A172 (cell line): ENCODE data around the gene ADH6. TPM values are rescaled to one million over a fixed set of nuclear protein-coding genes. Genes with fewer than 3 reads are reported as not detected.
"Not testable (repeated sequence)": the region's sequence is repeated elsewhere in the genome, so short reads cannot be mapped to it uniquely, and the experiment has no call there.

Experiments
- DNase-seq: peaks from one replicate; pipeline ENCODE4 v3.0.0-alpha.2; 2015; ENCODE audit warnings: low spot score
- total RNA-seq: library from RNA; depleted of rRNA; stranded (reverse); fragments of >200 nt; shearing (Covaris generic); gene quantifications from 2 replicates; pipeline ENCODE4 v1.2.3, GENCODE V29; 2014; rRNA removed

ADH6 gene
- total RNA-seq, 1 experiment from 2014 or later, result not detected

DNA sequence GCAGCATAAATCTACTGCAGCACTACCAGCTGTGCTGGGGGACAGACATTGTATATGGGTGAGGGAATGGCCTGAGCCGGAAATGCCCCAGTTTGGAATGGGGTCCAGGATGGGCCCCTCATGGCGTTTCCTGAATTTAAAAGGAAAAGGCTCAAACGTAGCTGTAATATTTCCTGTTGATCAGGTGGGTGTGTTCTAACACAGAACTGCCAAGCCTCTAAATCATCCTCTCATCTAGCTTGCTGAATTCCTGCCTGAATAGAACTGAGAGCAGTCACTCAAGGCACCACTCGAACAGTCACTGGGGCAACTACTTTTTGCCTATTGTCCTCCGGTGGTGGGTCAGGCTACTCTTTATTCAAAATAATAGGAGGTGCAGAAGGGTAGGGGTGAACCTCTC lies 28.7 kb downstream of the ADH6 start:
- no peak for DNase-seq

DNA sequence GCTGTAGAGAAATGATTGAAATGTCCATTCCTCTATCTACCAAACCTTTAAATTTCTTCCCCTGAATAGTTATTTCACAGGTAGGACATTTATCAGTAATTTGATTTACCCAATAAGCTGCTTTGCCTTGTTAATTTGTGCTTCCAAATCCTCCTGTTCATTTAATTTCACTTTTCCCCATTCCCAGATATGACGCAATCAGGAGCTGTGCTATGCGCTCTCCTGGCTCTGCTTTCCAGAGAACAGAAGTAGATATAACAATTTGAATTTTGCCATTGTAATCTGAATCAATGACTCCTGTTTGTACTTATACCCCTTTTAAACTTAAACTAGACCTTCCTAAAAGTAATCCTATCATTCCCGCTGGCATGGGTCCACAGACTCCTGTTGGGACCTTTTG lies 29.1 kb downstream of the ADH6 start:
- DNase-seq, result not testable (repeated sequence)

DNA sequence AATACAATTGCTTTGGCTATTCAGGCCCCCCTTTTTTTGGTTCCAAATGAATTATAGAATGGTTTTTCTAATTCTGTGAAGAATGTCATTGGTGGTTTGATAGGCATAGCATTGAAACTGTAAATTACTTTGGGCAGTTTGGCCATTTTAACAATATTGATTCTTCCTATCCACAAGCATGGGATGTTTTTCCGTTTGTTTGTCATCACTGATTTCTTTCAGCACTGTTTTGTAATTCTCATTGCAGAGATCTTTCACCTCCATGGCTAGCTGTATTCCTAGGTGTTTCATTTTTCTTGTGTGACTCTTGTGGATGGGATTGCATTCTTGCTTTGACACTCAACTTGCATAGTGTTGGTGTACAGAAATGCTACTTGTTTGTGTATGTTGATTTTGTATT lies 33.0 kb downstream of the ADH6 start:
- no peak for DNase-seq

- DNase-seq, result no peak
Observed at GRCh38 chr4:99185581-99185980, 33.5 kb downstream of the ADH6 start.

- DNase-seq, result peak; percentile 21
Observed at GRCh38 chr4:99180382-99181070, 38.5 kb downstream of the ADH6 start.

- no peak for DNase-seq
Observed at GRCh38 chr4:99179626-99180025, 39.4 kb downstream of the ADH6 start.

DNA sequence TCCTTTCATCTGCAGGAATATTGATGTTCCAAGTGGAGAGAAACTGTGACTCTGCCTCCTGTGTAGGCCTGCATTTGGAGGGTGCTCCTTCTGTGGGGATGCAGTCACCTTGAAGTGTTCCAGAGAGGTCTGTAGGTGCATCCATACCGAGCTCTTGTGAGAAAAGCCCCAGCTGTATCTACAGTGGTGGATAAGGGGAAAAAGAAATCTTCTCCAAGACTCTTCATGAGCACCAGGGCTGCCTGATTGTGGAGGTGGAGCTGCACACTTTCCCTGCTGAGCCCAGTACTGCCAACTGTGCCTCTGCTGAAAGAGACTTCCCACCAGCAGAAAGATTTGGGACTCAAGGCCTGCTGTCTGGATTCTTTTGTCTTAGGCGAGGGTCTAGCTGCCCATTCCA lies 39.9 kb downstream of the ADH6 start:
- DNase-seq, result no peak

DNA sequence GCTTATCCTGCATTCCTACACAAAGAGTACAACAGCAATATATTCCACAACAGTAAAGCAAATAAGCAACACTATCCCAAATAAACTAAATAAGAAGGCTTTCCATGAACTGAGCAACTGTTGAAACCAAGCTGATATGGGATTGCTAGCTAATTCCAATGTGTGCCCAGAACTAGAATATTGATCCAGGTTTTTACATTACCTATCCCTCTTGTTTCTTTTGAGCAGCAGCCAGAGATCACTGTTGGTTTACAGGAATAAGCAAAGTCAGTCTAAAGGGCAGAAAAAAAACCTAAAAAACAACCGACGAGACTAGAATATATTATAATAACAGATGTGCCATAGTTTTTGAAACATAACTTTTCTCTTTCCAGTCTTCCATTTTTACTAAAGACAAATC lies 52.5 kb downstream of the ADH6 start:
- DNase-seq, result no peak

- DNase-seq, result no peak
Observed at GRCh38 chr4:99165978-99166377, 53.1 kb downstream of the ADH6 start.

GRCh38 chr4:99161373-99162099 lies 57.5 kb downstream of the ADH6 start:
- no peak for DNase-seq

DNA sequence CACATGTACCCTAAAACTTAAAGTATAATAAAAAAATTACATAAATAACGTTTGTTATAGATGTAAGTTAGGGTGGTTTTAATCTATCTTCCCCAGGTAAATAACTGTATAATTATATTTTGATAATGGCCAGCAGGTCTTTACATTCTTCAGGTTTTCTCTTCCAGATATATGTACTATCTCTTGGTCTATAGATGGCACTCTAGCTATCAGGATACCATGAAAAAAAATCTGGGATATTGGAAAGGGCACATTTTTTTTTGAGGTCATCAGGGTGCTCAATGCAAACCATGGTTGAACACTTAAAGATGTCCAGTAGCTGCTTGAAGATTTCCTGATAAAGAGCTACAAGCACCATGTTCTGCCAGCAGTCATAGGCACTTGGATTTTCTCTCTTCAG lies 59.3 kb downstream of the ADH6 start:
- DNase-seq, result no peak

- DNase-seq, result no peak
Observed at GRCh38 chr4:99157478-99157935, 61.5 kb downstream of the ADH6 start.

GRCh38 chr4:99156992-99157391 lies 62.1 kb downstream of the ADH6 start:
- DNase-seq, result no peak

DNA sequence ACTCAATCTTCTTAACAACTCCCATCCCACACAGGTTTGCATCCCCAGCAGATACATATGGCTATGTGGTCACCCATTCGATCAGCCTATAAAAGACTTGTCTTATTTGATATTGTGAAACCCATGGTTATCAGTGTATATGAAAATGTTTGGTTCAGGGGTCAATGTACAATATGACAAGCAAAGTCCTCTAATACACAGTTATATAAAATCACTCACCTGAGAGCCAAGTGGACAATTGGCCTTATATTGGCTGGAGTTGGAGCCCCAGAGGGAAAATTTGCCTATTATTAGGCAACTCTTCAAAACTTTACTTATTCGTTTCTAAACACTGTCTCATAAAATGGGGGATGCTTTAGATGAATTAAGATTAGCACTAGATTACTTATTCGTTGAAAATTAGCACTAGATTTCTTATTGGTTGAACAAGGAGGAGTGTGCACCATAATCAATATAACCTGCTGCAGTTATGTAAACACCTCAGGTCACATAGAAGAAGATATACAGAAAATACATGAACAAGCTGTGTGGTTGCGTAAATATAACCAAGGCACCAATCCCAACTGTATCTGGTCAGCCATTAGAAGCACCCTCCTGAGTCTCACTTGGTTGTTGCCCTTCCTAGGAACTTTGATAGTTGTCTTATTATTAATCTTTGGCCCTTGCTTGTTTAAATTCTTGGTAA lies 64.2 kb downstream of the ADH6 start:
- DNase-seq, result no peak

Other genes starting within 250 kb of the ADH6 start
- gene METAP1, start 223.5 kb downstream of the ADH6 start, total RNA-seq, result 67.4 and 68.4 TPM in 2 replicates
- gene ADH5, start 130.5 kb downstream of the ADH6 start, total RNA-seq, result 287 and 332 TPM in 2 replicates
- gene ADH4, start 74.9 kb downstream of the ADH6 start, total RNA-seq, result not detected in 2 replicates
- gene ADH1A, start 71.7 kb upstream of the ADH6 start, total RNA-seq, result not detected in 2 replicates
- not detected in 2 replicates for gene ADH1B, start 102.2 kb upstream of the ADH6 start, total RNA-seq
- 0.05 TPM in 1 of 2 replicates, not detected in the other for gene ADH1C, start 133.5 kb upstream of the ADH6 start, total RNA-seq
- not detected in 2 replicates for gene ADH7, start 216.1 kb upstream of the ADH6 start, total RNA-seq